KMS-11 (cell line): ENCODE data around the gene SPATA3.
"Not testable (repeated sequence)": the region's sequence is repeated elsewhere in the genome, so short reads cannot be mapped to it uniquely, and the experiment has no call there.

Source experiments
- H2AFZ ChIP-seq: fragments of 200-600 bp; sonication (generic); 2 replicates; pipeline ENCODE4 v1.6.1; 2016; ENCODE audit warnings: antibody characterized with exemption, mixed run types, low read depth
- H3K27ac ChIP-seq: fragments of 200-600 bp; sonication (generic); 2 replicates; pipeline ENCODE4 v1.6.1; 2016; ENCODE audit warnings: mild to moderate bottlenecking, mixed run types
- H3K27me3 ChIP-seq: fragments of 200-600 bp; sonication (generic); 2 replicates; pipeline ENCODE4 v1.6.1; 2017; ENCODE audit warnings: mild to moderate bottlenecking, low read depth, mixed run types, moderate library complexity; ENCODE audit not compliant: insufficient read depth
- H3K36me3 ChIP-seq: fragments of 200-600 bp; sonication (generic); 2 replicates; pipeline ENCODE4 v1.6.1; 2017; ENCODE audit warnings: mild to moderate bottlenecking, mixed run types; ENCODE audit not compliant: insufficient read depth
- H3K4me1 ChIP-seq: fragments of 200-600 bp; sonication (generic); 2 replicates; pipeline ENCODE4 v1.6.1; 2016; ENCODE audit warnings: mild to moderate bottlenecking, low read depth, mixed run types; ENCODE audit not compliant: poor library complexity, severe bottlenecking
- H3K4me2 ChIP-seq: fragments of 200-600 bp; sonication (generic); 2 replicates; pipeline ENCODE4 v1.7.0; 2016; ENCODE audit warnings: mild to moderate bottlenecking, mixed run types
- H3K4me3 ChIP-seq: fragments of 200-600 bp; sonication (generic); IDR thresholded peaks from 2 replicates; pipeline ENCODE4 v1.6.1; 2017; ENCODE audit warnings: low read depth, low read length, mixed read lengths; ENCODE audit not compliant: insufficient read depth
- H3K79me2 ChIP-seq: fragments of 200-600 bp; sonication (generic); 2 replicates; pipeline ENCODE4 v1.6.1; 2016; ENCODE audit warnings: low read depth, mixed run types; ENCODE audit not compliant: insufficient read depth
- H3K9ac ChIP-seq: fragments of 200-600 bp; sonication (generic); 2 replicates; pipeline ENCODE4 v1.6.1; 2016; ENCODE audit warnings: mild to moderate bottlenecking, mixed run types
- H4K20me1 ChIP-seq: fragments of 200-600 bp; sonication (generic); 2 replicates; pipeline ENCODE4 v1.6.1; 2016; ENCODE audit warnings: mild to moderate bottlenecking, mixed run types; ENCODE audit not compliant: insufficient read depth
- CTCF ChIP-seq: fragments of 200-600 bp; sonication (generic); conservative IDR thresholded peaks from 2 replicates; pipeline ENCODE4 v1.6.1; 2017; ENCODE audit warnings: low read depth, mild to moderate bottlenecking, antibody characterized with exemption, low read length, moderate library complexity, mixed read lengths

The SPATA3 gene

GRCh38 chr2:230964136-230964730, 31.7 kb upstream of the SPATA3 start:
- H3K4me2 ChIP-seq: no peak overlapping the region
- no peaks in the 10 kb centered on the region for H3K36me3 ChIP-seq
- no peaks in the 10 kb centered on the region for H4K20me1 ChIP-seq
- TF ChIP-seq CTCF: no peak
- no peaks in the 10 kb centered on the region for H3K79me2 ChIP-seq
- H2AFZ ChIP-seq: no peak overlapping the region
- H3K9ac ChIP-seq: no peak overlapping the region
- no peaks in the 10 kb centered on the region for H3K27me3 ChIP-seq
- H3K4me3 ChIP-seq: no peak overlapping the region
- H3K4me1 ChIP-seq: peaks cover 30% of the 10 kb centered on the region
- no peak overlapping the region for H3K27ac ChIP-seq

DNA sequence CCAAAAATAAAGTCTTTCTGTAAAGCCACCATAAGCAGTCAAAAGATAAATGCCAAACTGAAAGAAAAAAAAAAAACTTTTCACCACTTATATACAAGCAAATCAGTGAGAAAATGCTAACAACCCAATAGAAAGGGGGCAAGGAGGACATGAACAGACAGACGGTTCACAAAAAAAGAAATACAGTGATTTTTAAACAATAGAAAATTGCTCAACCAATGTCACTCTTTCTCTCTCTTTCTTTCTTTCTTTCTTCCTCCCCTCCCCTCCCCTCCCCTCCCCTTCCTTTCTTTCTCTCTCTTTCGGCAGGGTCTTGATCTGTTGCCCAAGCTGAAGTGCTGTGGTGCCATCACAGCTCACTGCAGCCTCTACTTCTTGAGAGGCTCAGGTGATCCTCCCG, 28.8 kb upstream of the SPATA3 start:
- H3K36me3 ChIP-seq: no peaks in the 10 kb centered on the region
- H3K27me3 ChIP-seq: no peaks in the 10 kb centered on the region
- H3K4me3 ChIP-seq: no peak overlapping the region
- peaks cover 19% of the 10 kb centered on the region for H3K4me1 ChIP-seq
- no peak for TF ChIP-seq CTCF
- no peak overlapping the region for H3K9ac ChIP-seq
- no peak overlapping the region for H3K27ac ChIP-seq
- no peak overlapping the region for H2AFZ ChIP-seq
- no peaks in the 10 kb centered on the region for H4K20me1 ChIP-seq
- H3K4me2 ChIP-seq: no peak overlapping the region
- no peaks in the 10 kb centered on the region for H3K79me2 ChIP-seq

- H3K4me1 ChIP-seq: peaks cover 25% of the 10 kb centered on the region
These were observed 27.6 kb upstream of the SPATA3 start for GRCh38 chr2:230968314-230968713.

DNA sequence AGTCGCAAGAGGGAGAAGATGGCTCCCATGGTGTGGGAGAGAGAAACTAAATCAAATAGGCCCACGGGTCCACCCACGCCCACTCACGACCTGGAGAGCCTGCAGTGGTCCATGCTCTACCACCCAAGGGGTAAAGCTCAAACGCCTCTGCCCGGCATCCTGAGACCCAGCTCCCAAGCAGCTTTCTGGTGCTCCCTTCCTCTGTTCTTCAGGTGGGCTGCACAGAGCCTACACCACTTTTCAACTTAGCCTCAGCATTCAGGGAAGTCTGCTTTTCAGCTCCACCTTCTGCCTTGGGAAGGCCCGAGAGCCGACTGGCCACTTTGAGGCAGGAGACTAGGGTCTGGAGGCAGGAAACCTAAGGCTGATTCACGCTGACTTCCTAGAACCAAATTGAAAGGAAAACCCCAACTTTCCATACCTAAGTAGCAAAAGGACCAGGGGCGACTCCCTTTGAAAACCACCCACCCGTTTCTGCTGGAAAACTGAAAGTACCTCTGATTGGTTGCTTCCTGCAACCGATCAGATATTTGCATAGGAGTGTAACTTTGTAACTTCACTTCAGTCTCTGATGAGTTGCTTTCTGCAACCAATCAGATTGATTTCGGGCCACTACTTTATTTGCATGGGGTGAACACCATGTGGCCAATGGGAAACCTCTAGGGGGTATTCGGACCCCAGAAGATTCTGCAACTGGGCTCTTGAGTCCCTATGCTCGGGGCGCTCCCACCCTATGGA, 26.8 kb upstream of the SPATA3 start:
- H3K4me3 ChIP-seq: no peak overlapping the region
- H3K79me2 ChIP-seq: no peaks in the 10 kb centered on the region
- H2AFZ ChIP-seq: no peak overlapping the region
- peaks cover 33% of the 10 kb centered on the region for H3K4me1 ChIP-seq
- H4K20me1 ChIP-seq: no peaks in the 10 kb centered on the region
- TF ChIP-seq CTCF: no peak
- no peak overlapping the region for H3K9ac ChIP-seq
- H3K4me2 ChIP-seq: peak overlapping the region; percentile 4; the same call in 1 of the 2 replicates
- no peaks in the 10 kb centered on the region for H3K36me3 ChIP-seq
- no peak overlapping the region for H3K27ac ChIP-seq
- no peaks in the 10 kb centered on the region for H3K27me3 ChIP-seq

More at GRCh38 chr2:230968314-230968713, 27.6 kb upstream of the SPATA3 start:
- not testable (repeated sequence) for H2AFZ ChIP-seq, H3K27ac ChIP-seq, H4K20me1 ChIP-seq, H3K4me2 ChIP-seq, H3K4me3 ChIP-seq, H3K9ac ChIP-seq, H3K36me3 ChIP-seq, H3K27me3 ChIP-seq, H3K79me2 ChIP-seq

- no peaks in the 10 kb centered on the region for H4K20me1 ChIP-seq
These were observed 26.3 kb upstream of the SPATA3 start for GRCh38 chr2:230969659-230970015.

More at GRCh38 chr2:230969659-230970015, 26.3 kb upstream of the SPATA3 start:
- Histone ChIP-seq H2AFZ (no peak overlapping the region), H3K4me3 (no peak overlapping the region), H3K4me1 (peaks cover 38% of the 10 kb centered on the region), H3K27me3 (no peaks in the 10 kb centered on the region), H3K79me2 (no peaks in the 10 kb centered on the region), H3K9ac (no peak overlapping the region), H3K36me3 (no peaks in the 10 kb centered on the region), H3K4me2 (no peak overlapping the region), H3K27ac (no peak overlapping the region)
- no peak for TF ChIP-seq CTCF
